GM23338 (cell line): ENCODE data around the gene BUB1B. TPM values are rescaled to one million over a fixed set of nuclear protein-coding genes. Genes with fewer than 3 reads are reported as not detected.

Experiments
- ATAC-seq: fragments of 200-7000 bp; cut with Tn5 transposase; 3 replicates; pipeline ENCODE4 v1.9.1; 2020
- DNase-seq: peaks from one replicate; pipeline ENCODE4 v3.0.0-alpha.2; 2015; ENCODE audit warnings: low spot score
- H2AFZ ChIP-seq: fragments of 200-600 bp; sonication (generic); 2 replicates; pipeline ENCODE4 v1.8.0; 2016; ENCODE audit warnings: antibody characterized with exemption, mild to moderate bottlenecking, moderate library complexity
- H3F3A ChIP-seq: fragments of 200-600 bp; sonication (generic); replicated peaks from 2 replicates; pipeline ENCODE4 v1.8.0; 2017; ENCODE audit warnings: antibody characterized with exemption, mixed run types, low read depth
- H3K27ac ChIP-seq: fragments of 200-600 bp; sonication (generic); 2 replicates; pipeline ENCODE4 v1.6.1; 2016; ENCODE audit warnings: low read depth
- H3K27me3 ChIP-seq: fragments of 200-600 bp; sonication (generic); 2 replicates; pipeline ENCODE4 v1.8.0; 2016; ENCODE audit warnings: mild to moderate bottlenecking, mixed run types, moderate library complexity; ENCODE audit not compliant: insufficient read depth
- H3K36me3 ChIP-seq: fragments of 200-600 bp; sonication (generic); 2 replicates; pipeline ENCODE4 v1.8.0; 2016; ENCODE audit warnings: mild to moderate bottlenecking; ENCODE audit not compliant: insufficient read depth
- H3K4me1 ChIP-seq: fragments of 200-600 bp; sonication (generic); 2 replicates; pipeline ENCODE4 v1.8.0; 2016; ENCODE audit warnings: mild to moderate bottlenecking, moderate library complexity; ENCODE audit not compliant: insufficient read depth
- H3K4me2 ChIP-seq: fragments of 200-600 bp; sonication (generic); 2 replicates; pipeline ENCODE4 v1.7.1; 2017; ENCODE audit warnings: mixed run types
- H3K4me3 ChIP-seq: fragments of 200-600 bp; sonication (generic); 2 replicates; pipeline ENCODE4 v1.6.1; 2016; ENCODE audit warnings: mixed run types
- H3K79me2 ChIP-seq: fragments of 200-600 bp; sonication (generic); replicated peaks from 2 replicates; pipeline ENCODE4 v1.8.0; 2017; ENCODE audit warnings: mild to moderate bottlenecking; ENCODE audit not compliant: insufficient read depth
- H3K9me2 ChIP-seq: fragments of 200-600 bp; sonication (generic); 2 replicates; pipeline ENCODE4 v1.8.0; 2017; ENCODE audit not compliant: insufficient read depth
- H4K20me1 ChIP-seq: fragments of 200-600 bp; sonication (generic); replicated peaks from 2 replicates; pipeline ENCODE4 v1.8.0; 2017; ENCODE audit warnings: mild to moderate bottlenecking; ENCODE audit not compliant: insufficient read depth
- H3K27ac Mint-ChIP-seq: 2 replicates; pipeline ENCODE4 v1.8.0; 2020; ENCODE audit warnings: inconsistent platforms, mild to moderate bottlenecking, moderate library complexity, mixed read lengths
- H3K27me3 Mint-ChIP-seq: 3 replicates; pipeline ENCODE4 v1.8.0; 2022; ENCODE audit warnings: low read depth, mild to moderate bottlenecking, moderate library complexity, mixed read lengths, inconsistent platforms; ENCODE audit not compliant: insufficient read depth, poor library complexity
- H3K36me3 Mint-ChIP-seq: 3 replicates; pipeline ENCODE4 v1.8.0; 2021; ENCODE audit warnings: low read depth, mild to moderate bottlenecking, inconsistent platforms, moderate library complexity, mixed read lengths
- H3K4me1 Mint-ChIP-seq: 3 replicates; pipeline ENCODE4 v1.8.0; 2020; ENCODE audit warnings: mild to moderate bottlenecking, inconsistent platforms, mixed read lengths
- H3K4me3 Mint-ChIP-seq: 3 replicates; pipeline ENCODE4 v1.8.0; 2021; ENCODE audit warnings: moderate library complexity, mild to moderate bottlenecking, inconsistent platforms, mixed read lengths
- H3K9me3 Mint-ChIP-seq: 3 replicates; pipeline ENCODE4 v1.8.0; 2020; ENCODE audit warnings: moderate library complexity, mild to moderate bottlenecking, inconsistent platforms, mixed read lengths
- CREB1 ChIP-seq: fragments of 250-450 bp; sonication (Bioruptor Pico); IDR thresholded peaks from 2 replicates; pipeline ENCODE4 v1.5.0; 2020; ENCODE audit warnings: low read depth, mild to moderate bottlenecking, moderate library complexity
- CTCF ChIP-seq, 2 experiments: fragments of 200-600 bp in 1 of 2; sonication (generic) in 1 of 2; conservative IDR thresholded peaks; 2 replicates each; pipeline versions ENCODE4 v1.5.1 to v1.6.1; 2016 to 2017; ENCODE audit warnings: antibody characterized with exemption in 2 of 2, low read depth in 2 of 2, mild to moderate bottlenecking in 2 of 2, moderate library complexity in 1 of 2
- EZH2phosphoT487 ChIP-seq: fragments of 200-600 bp; sonication (generic); IDR thresholded peaks from one replicate; pipeline ENCODE4 v1.8.1; 2018; ENCODE audit warnings: antibody characterized with exemption; ENCODE audit not compliant: unreplicated experiment
- JUNB ChIP-seq: IDR thresholded peaks from one replicate; pipeline ENCODE4 v1.6.1; 2016; ENCODE audit warnings: antibody characterized with exemption; ENCODE audit not compliant: unreplicated experiment
- NANOG ChIP-seq: IDR thresholded peaks from 2 replicates; pipeline ENCODE4 v1.6.1; 2016; ENCODE audit warnings: antibody characterized with exemption, borderline replicate concordance
- POLR2AphosphoS5 ChIP-seq: IDR thresholded peaks from 2 replicates; pipeline ENCODE4 v1.6.1; 2016; ENCODE audit warnings: antibody characterized with exemption, low read depth
- REST ChIP-seq: IDR thresholded peaks from one replicate; pipeline ENCODE4 v1.6.1; 2018; ENCODE audit warnings: antibody characterized with exemption; ENCODE audit not compliant: unreplicated experiment
- STAT1 ChIP-seq: IDR thresholded peaks from one replicate; pipeline ENCODE4 v1.6.1; 2016; ENCODE audit warnings: antibody characterized with exemption; ENCODE audit not compliant: unreplicated experiment
- ZNF331 ChIP-seq: fragments of 250-450 bp; sonication (Bioruptor Pico); IDR thresholded peaks from 2 replicates; pipeline ENCODE4 v1.5.0; 2020; ENCODE audit warnings: low read depth, mild to moderate bottlenecking, moderate library complexity
- polyA plus RNA-seq: library from polyadenylated mRNA; unstranded; fragments of >200 nt; fragmentation: Nextera tagmentation; extraction: Ambion mirVana; gene quantifications from 2 replicates; pipeline ENCODE4 v1.2.1, GENCODE V29; 2016
- total RNA-seq: library from RNA; depleted of rRNA; stranded (reverse); fragments of >200 nt; shearing (Covaris generic); gene quantifications from 2 replicates; pipeline ENCODE4 v1.2.3, GENCODE V29; 2014

Gene BUB1B
- total and polyA plus RNA-seq, 2 experiments from 2014 or later, result 77.7 to 160 TPM

GRCh38 chr15:40249477-40250303 lies 88.8 kb downstream of the BUB1B start (continued):
- TF ChIP-seq REST (no peak), NANOG (no peak), EZH2phosphoT487 (no peak), JUNB (no peak), CREB1 (CRISPR knock-in tag) (no peak)

GRCh38 chr15:40250304-40250656 lies 89.4 kb downstream of the BUB1B start:
- no peak overlapping the region for H3K27ac Mint-ChIP-seq
- Histone ChIP-seq H2AFZ (no peak overlapping the region), H3K9me2 (no peaks in the 10 kb centered on the region), H3K27me3 (peaks cover 47% of the 10 kb centered on the region), H3K36me3 (no peaks in the 10 kb centered on the region), H3K4me3 (no peak overlapping the region), H3K79me2 (no peaks in the 10 kb centered on the region), H4K20me1 (no peaks in the 10 kb centered on the region), H3K27ac (no peak overlapping the region), H3K4me1 (peaks cover 2% of the 10 kb centered on the region; the same call in 1 of the 2 replicates), H3K4me2 (no peak overlapping the region), H3F3A (peaks cover 13% of the 10 kb centered on the region; the same call in 1 of the 2 replicates)
- H3K9me3 Mint-ChIP-seq, result no peaks in the 10 kb centered on the region; the same call in 2 of the 3 replicates
- peaks cover 30% of the 10 kb centered on the region for H3K4me1 Mint-ChIP-seq
- H3K27me3 Mint-ChIP-seq, result peaks cover 42% of the 10 kb centered on the region
- DNase-seq, result no peak
- no peaks in the 10 kb centered on the region; the same call in 2 of the 3 replicates for H3K36me3 Mint-ChIP-seq
- ATAC-seq, result no peak
- no peak overlapping the region for H3K4me3 Mint-ChIP-seq
- TF ChIP-seq REST, result no peak
- TF ChIP-seq CREB1 (CRISPR knock-in tag), result no peak
- no peak for TF ChIP-seq STAT1
- TF ChIP-seq NANOG, result no peak
- TF ChIP-seq ZNF331 (CRISPR knock-in tag), result no peak
- no peak for TF ChIP-seq POLR2AphosphoS5
- TF ChIP-seq EZH2phosphoT487, result no peak
- TF ChIP-seq CTCF (conservative IDR thresholded peaks at IDR 0.05; ENCODE audit: low read depth in 2 of 2), result no peak
